Esophagus squamous epithelium (tissue), 4 donors: ENCODE measurements around the gene SEC61A2.

Experiments
- POLR2A ChIP-seq, 4 donors: fragments of 450-650 bp; IDR thresholded peaks; one replicate each; pipeline ENCODE4 v1.6.1; 2017; ENCODE audit warnings: antibody characterized with exemption in 4 of 4, mild to moderate bottlenecking in 4 of 4, moderate library complexity in 3 of 4
- TF ChIP-seq, protein P1 (sequence below), 6 experiments: fragments of 450-650 bp in 4 of 6; fragments of 200-600 bp in 2 of 6; sonication (generic) in 2 of 6; IDR thresholded peaks; one replicate each; pipeline ENCODE4 v1.5.1; 2016 to 2019; ENCODE audit warnings: antibody characterized with exemption in 6 of 6, mild to moderate bottlenecking in 4 of 6, moderate library complexity in 4 of 6

- no peak for TF ChIP-seq POLR2A (IDR thresholded peaks at IDR 0.05)
- TF ChIP-seq, protein P1, sequence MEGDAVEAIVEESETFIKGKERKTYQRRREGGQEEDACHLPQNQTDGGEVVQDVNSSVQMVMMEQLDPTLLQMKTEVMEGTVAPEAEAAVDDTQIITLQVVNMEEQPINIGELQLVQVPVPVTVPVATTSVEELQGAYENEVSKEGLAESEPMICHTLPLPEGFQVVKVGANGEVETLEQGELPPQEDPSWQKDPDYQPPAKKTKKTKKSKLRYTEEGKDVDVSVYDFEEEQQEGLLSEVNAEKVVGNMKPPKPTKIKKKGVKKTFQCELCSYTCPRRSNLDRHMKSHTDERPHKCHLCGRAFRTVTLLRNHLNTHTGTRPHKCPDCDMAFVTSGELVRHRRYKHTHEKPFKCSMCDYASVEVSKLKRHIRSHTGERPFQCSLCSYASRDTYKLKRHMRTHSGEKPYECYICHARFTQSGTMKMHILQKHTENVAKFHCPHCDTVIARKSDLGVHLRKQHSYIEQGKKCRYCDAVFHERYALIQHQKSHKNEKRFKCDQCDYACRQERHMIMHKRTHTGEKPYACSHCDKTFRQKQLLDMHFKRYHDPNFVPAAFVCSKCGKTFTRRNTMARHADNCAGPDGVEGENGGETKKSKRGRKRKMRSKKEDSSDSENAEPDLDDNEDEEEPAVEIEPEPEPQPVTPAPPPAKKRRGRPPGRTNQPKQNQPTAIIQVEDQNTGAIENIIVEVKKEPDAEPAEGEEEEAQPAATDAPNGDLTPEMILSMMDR (IDR thresholded peaks at IDR 0.05), result no peak
These were observed 20.2 kb upstream of the SEC61A2 start for GRCh38 chr10:12109286-12109685.
